Heart left ventricle (tissue), 13 donors: ENCODE data around the gene WDR70.

Source experiments
- CTCF ChIP-seq, 12 donors: fragments of 200-600 bp; sonication (generic) in 4 of 12; IDR thresholded peaks; one replicate each; pipeline versions ENCODE4 v1.5.0 to v1.8.0; 2018 to 2022; ENCODE audit warnings: antibody characterized with exemption in 12 of 12, mild to moderate bottlenecking in 5 of 12
- POLR2A ChIP-seq, 2 donors: fragments of 450-650 bp; IDR thresholded peaks; one replicate each; pipeline ENCODE4 v1.6.1; 2017; ENCODE audit warnings: antibody characterized with exemption in 2 of 2, mild to moderate bottlenecking in 2 of 2, moderate library complexity in 2 of 2
- donor health status: ischemic (EF 13 %, LVEDD 7.1; RV severe dilation, severe dysfunction).
- donor health status: DM: no; HTN: yes; CAD: no.
- donor health status: DM: no; HTN: no; CAD: no.
- donor health status: ischemic (EF 25% LVEDD 6.9; RV normal size, moderate dysfunction).
- donor health status: ischemic (EF 25% LVEDD 5.7; RV mildly dilated, moderate dysfunction).
- donor health status: ischemic (EF 35%, LVEDD 5.7; RV mildly dilated, moderate dysfunction).
- donor health status: nonischemic (EF 11% LVEDD 7.7; RV severe dilation, severe dysfunction).
- donor health status: DM: yes; HTN: yes; CAD: no.
- donor health status: PGD.
- donor health status: ischemic (EF 29% LVEDD 5.4; RV normal size, mild dysfunction).
- donor health status: nonischemic (EF 23%, LVEDD 6.1; RV moderate dilation, normal function).

GRCh38 chr5:37724395-37725125, 345.4 kb downstream of the WDR70 start:
- TF ChIP-seq CTCF (IDR thresholded peaks at IDR 0.05) (no peak), POLR2A (IDR thresholded peaks at IDR 0.05) (no peak)
